Gastrocnemius medialis (tissue), 4 donors: Measurements from ENCODE around the gene UBE2E1.

Experiments used
- CTCF ChIP-seq, 5 experiments: fragments of 450-650 bp in 3 of 5; fragments of 200-600 bp in 2 of 5; sonication (generic) in 2 of 5; IDR thresholded peaks in 4 of 5; conservative IDR thresholded peaks in 1 of 5; 1 replicate in 4 of 5; 2 replicates in 1 of 5; pipeline ENCODE4 v1.5.1; 2016 to 2019; ENCODE audit warnings: antibody characterized with exemption in 5 of 5, mild to moderate bottlenecking in 3 of 5, moderate library complexity in 3 of 5
- POLR2A ChIP-seq, 2 donors: fragments of 450-650 bp; IDR thresholded peaks; one replicate each; pipeline ENCODE4 v1.6.1; 2017; ENCODE audit warnings: antibody characterized with exemption in 2 of 2, mild to moderate bottlenecking in 2 of 2, moderate library complexity in 2 of 2

GRCh38 chr3:23845326-23846216 is 39.8 kb downstream of the UBE2E1 start:
- TF ChIP-seq CTCF (IDR thresholded peaks at IDR 0.05 in 4 of 5, conservative IDR thresholded peaks at IDR 0.05 in 1 of 5) (no peak), POLR2A (IDR thresholded peaks at IDR 0.05) (no peak)
